Measurements from ENCODE around the gene SNORC.

The SNORC gene

GRCh38 chr2:232873292-232873908 lies 3.3 kb downstream of the SNORC start:
- H3K9ac ChIP-seq, result no peak overlapping the region
- no peak for TF ChIP-seq CTCF (IDR thresholded peaks at IDR 0.05)
- H3K4me2 ChIP-seq (ENCODE audit: low read length), result no peak overlapping the region
- no peak overlapping the region for H3K4me3 ChIP-seq (ENCODE audit: low read depth, low read length)
- no peaks in the 10 kb centered on the region for H3K27me3 ChIP-seq (ENCODE audit: control insufficient read depth, insufficient read depth, low read length)
- H3K4me1 ChIP-seq, result peaks cover 2% of the 10 kb centered on the region
- no peaks in the 10 kb centered on the region for H3K36me3 ChIP-seq (ENCODE audit: control insufficient read depth, insufficient read depth, low read length)
- no peak overlapping the region for H2AFZ ChIP-seq
- no peaks in the 10 kb centered on the region for H3K9me3 ChIP-seq (ENCODE audit: control insufficient read depth, low read length)
- H3K79me2 ChIP-seq, result no peaks in the 10 kb centered on the region
- H3K27ac ChIP-seq, result no peak overlapping the region

GRCh38 chr2:232873909-232874641 lies 4.0 kb downstream of the SNORC start:
- Histone ChIP-seq H3K9me3 (ENCODE audit: control insufficient read depth, low read length) (no peaks in the 10 kb centered on the region), H3K4me1 (peaks cover 2% of the 10 kb centered on the region), H3K4me3 (ENCODE audit: low read depth, low read length) (no peak overlapping the region), H3K79me2 (no peaks in the 10 kb centered on the region), H3K27ac (no peak overlapping the region), H2AFZ (no peak overlapping the region), H3K27me3 (ENCODE audit: control insufficient read depth, insufficient read depth, low read length) (no peaks in the 10 kb centered on the region), H3K4me2 (ENCODE audit: low read length) (no peak overlapping the region), H3K9ac (no peak overlapping the region), H3K36me3 (ENCODE audit: control insufficient read depth, insufficient read depth, low read length) (no peaks in the 10 kb centered on the region)
- TF ChIP-seq CTCF (IDR thresholded peaks at IDR 0.05), result no peak

- H3K9me3 ChIP-seq (ENCODE audit: control insufficient read depth, low read length), result no peaks in the 10 kb centered on the region
- no peaks in the 10 kb centered on the region for H3K27me3 ChIP-seq (ENCODE audit: control insufficient read depth, insufficient read depth, low read length)
- TF ChIP-seq CTCF (IDR thresholded peaks at IDR 0.05), result no peak
- H3K79me2 ChIP-seq, result no peaks in the 10 kb centered on the region
- H3K27ac ChIP-seq, result no peak overlapping the region
- H3K4me2 ChIP-seq (ENCODE audit: low read length), result no peak overlapping the region
- H3K4me3 ChIP-seq (ENCODE audit: low read depth, low read length), result no peak overlapping the region
- H3K9ac ChIP-seq, result no peak overlapping the region
- H2AFZ ChIP-seq, result no peak overlapping the region
- H3K4me1 ChIP-seq, result peaks cover 2% of the 10 kb centered on the region
- no peaks in the 10 kb centered on the region for H3K36me3 ChIP-seq (ENCODE audit: control insufficient read depth, insufficient read depth, low read length)
Measured at GRCh38 chr2:232874677-232875223, 4.7 kb downstream of the SNORC start.

GRCh38 chr2:232875256-232876121 lies 5.4 kb downstream of the SNORC start:
- Histone ChIP-seq H3K27me3 (ENCODE audit: control insufficient read depth, insufficient read depth, low read length) (no peaks in the 10 kb centered on the region), H2AFZ (peak overlapping the region; percentile 76), H3K4me2 (ENCODE audit: low read length) (peak overlapping the region; percentile 69), H3K9me3 (ENCODE audit: control insufficient read depth, low read length) (no peaks in the 10 kb centered on the region), H3K79me2 (no peaks in the 10 kb centered on the region), H3K9ac (no peak overlapping the region), H3K4me1 (peaks cover 2% of the 10 kb centered on the region), H3K27ac (no peak overlapping the region), H3K4me3 (ENCODE audit: low read depth, low read length) (peak overlapping the region; percentile 41), H3K36me3 (ENCODE audit: control insufficient read depth, insufficient read depth, low read length) (no peaks in the 10 kb centered on the region)
- no peak for TF ChIP-seq CTCF (IDR thresholded peaks at IDR 0.05)
